Left cardiac atrium (tissue), 4 donors: ENCODE measurements around the gene C15orf40. TPM values are rescaled to one million over a fixed set of nuclear protein-coding genes. Genes with fewer than 3 reads are reported as not detected.
A peak's percentile ranks its signal among the peaks of the same experiment; 100 is the strongest.

Source experiments
- ATAC-seq, 2 donors: fragments of 200-7000 bp; cut with Tn5 transposase; one replicate each; pipeline ENCODE4 v1.9.1; 2020; ENCODE audit warnings: mild to moderate bottlenecking in 2 of 2, moderate library complexity in 2 of 2
- DNase-seq: peaks from one replicate; pipeline ENCODE4 v3.0.0-alpha.2; 2020
- intact Hi-C, 2 donors: fragments of 100-400 bp; cut with DNase I; formaldehyde crosslinking; loops; one replicate each; pipeline versions ENCODE4 v1.14.1 to v1.15.1; 2022 to 2023
- total RNA-seq, 2 donors: library from RNA; stranded (reverse); fragmentation: NEBNext Ultra II Directional; extraction: Animal tissue kit (Norgen Biotek cat#: 25700); gene quantifications; one replicate each; pipeline ENCODE4 v1.2.1, GENCODE V29; 2021
- donor health status: DM: no; HTN: yes; CAD: no.
- donor health status: DM: no; HTN: yes; CAD: no; lungs with severe emphysema.
- donor health status: DM: yes; HTN: yes; CAD: no.
- donor health status: Dilated cardiomyopathy.

Gene C15orf40
- total RNA-seq, 2 donors from 2014 or later: 10.9 to 13.4 TPM

DNA sequence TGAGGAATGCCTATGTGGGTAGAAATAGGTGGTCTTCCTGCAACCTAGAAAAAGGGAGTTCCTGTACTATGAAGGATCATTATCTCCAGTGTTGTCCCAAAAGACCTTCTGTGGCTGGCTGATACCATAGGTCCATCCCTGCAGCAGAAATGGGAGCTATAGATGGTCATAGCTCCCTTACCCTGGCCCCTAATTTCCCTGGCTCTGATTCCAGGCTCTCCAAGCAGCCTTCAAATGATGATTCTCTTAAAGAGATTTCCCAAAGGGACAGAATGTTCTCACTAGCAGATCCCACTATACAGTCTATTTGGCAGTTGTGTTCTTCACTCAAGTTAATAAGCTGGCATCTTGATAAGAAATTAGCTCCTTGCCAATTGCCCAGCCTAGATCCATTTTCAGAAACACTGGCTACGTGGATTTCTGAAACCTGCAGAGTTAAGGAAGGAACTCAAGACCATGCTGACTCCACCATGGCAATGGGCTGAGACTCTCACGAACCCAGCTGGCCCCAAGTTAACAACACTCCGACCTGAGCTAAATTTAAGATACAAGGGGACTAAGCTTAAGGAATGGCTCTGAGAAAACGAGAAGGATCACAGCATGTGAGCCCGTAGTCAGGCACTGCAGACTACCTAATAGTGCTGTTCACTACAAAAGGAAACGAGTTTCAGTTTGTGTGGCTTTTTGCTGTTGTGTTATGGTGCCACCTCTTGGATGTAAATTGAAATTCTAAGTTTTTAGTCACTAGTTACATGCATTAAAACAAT is 11.4 kb downstream of the C15orf40 start:
- ATAC-seq (peak; percentile 78 to 79), DNase-seq (no peak)
- intact Hi-C loops: loop anchor here (2.0 to 10.0 kb wide), 2 partner anchors 149 to 155 kb away; no protein-coding TSS in a partner anchor

DNA sequence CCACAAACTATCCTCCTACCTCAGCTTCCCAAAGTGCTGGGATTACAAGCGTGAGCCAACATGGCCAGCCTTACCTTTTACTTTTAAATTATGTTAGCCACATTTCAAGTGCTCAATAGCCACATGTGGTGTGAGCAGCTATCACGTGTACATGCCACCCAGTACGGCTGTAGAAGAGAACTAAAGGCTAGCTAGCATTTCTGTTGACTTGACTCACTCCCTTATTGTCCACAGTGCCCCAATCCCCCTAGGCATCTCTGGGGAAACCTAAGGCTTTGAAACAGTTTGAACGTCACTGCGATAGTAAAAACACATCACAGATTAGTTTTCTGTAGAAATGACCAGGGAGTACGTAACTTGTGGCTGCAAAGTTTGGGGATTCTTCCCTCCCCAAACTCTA is 12.0 kb downstream of the C15orf40 start:
- no peak for DNase-seq
- intact Hi-C loops: no loop called here
- no peak for ATAC-seq

DNA sequence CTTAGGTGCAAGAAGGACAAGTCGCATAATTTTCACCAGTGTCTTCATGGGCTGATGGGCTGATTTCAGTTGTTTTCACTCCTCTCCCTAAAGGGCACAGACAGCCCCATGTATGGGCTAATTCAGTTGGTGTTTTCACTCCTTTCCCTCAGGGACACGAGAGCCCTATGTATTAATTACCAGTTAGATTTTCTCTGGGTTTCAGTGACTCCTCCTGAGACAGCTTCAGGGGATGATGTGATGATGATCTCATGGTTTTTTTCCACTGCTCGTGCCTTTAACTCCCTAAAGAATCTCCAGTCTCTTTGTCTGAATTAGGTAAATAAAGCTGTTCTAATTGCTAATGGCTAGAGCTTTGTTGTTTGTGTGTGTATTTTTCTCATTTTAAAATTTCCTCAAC is 15.5 kb downstream of the C15orf40 start:
- ATAC-seq: no peak
- intact Hi-C loops: no loop called here
- no peak for DNase-seq

DNA sequence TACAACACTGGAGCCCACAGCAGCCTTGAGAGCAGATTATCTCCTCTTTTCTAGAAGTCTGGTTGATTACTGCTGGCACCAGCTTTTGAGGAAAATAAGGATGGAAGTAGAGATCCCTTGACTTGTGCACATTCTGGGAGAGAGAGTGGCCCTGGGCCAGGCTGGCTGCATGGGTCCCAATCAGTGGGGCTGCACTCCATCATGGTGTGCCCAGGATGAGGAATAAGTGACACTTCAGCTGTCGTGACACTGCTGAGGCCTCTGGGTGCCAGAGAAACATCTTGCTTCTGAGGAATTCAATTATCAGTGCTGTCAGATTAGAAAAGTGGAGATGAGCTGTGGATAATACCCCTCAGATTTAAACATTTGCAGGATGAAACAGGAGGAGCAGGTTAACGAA is 16.4 kb downstream of the C15orf40 start:
- DNase-seq (no peak), ATAC-seq (no peak)
- intact Hi-C loops: no loop called here

DNA sequence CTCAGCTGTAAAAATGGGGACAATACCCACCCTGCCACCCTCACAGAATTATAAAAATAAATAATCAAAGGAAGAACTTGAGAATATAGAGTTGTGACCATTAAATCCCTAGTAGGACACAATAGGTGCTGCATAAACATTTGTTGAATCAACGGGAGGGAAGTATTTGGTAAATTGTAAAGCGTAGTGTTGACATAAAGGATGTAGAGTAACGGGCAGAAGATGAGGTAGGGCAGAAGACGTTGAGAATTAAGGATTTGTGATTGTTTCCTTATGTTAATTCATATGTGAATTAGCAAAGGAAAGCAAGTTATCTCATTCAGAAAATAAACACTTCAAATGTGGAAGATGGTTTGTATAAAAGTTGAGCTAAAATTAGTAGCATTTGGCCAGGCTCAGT is 18.3 kb downstream of the C15orf40 start:
- DNase-seq (no peak), ATAC-seq (no peak)
- intact Hi-C loops: no loop called here

DNA sequence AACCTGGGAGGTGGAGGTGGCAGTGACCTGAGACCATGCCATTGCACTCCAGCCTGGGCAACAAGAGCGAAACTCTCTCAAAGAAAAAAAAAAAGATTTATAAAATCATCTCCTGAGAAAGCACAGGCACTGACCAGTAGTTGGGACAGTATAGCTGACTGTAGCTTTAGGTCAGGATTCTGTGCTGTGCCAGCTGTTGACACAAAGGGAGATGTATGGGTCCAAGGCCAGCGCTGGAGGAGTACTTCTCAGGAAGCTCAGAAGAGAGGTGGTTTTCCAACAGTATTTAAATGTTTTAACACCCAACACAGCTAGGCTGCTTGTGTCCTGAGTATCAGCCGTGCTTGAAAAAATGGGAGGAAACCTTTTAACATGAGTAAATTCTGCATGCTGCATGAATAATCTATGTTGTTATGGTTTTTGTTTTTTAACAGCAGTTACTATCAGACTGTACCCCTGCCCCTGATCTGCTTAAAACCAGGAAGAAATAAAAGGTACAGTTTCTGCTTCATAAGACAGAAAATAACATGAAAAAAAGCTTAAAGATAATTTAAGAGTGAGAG is 18.9 kb downstream of the C15orf40 start:
- ATAC-seq: no peak
- no peak for DNase-seq
- intact Hi-C loops: no loop called here

DNA sequence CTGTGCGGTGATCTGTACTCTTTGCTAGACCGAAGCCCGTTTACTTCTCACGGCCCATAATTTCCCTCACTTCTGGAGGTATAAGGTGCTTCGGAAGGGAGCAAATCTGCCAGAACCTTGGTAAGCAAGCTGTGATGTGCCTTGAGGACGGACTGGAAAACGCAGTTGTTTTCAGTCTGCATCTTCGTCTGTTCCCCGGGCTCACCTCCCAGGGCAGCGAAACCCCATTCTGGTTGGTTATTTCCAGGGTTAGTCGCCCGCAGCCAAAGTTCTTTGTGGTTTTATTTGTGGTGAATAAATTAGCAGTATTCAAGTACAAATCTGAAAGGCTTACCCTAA is 25.0 kb downstream of the C15orf40 start:
- intact Hi-C loops: no loop called here
- DNase-seq (no peak), ATAC-seq (peak; percentile 9 to 16)

DNA sequence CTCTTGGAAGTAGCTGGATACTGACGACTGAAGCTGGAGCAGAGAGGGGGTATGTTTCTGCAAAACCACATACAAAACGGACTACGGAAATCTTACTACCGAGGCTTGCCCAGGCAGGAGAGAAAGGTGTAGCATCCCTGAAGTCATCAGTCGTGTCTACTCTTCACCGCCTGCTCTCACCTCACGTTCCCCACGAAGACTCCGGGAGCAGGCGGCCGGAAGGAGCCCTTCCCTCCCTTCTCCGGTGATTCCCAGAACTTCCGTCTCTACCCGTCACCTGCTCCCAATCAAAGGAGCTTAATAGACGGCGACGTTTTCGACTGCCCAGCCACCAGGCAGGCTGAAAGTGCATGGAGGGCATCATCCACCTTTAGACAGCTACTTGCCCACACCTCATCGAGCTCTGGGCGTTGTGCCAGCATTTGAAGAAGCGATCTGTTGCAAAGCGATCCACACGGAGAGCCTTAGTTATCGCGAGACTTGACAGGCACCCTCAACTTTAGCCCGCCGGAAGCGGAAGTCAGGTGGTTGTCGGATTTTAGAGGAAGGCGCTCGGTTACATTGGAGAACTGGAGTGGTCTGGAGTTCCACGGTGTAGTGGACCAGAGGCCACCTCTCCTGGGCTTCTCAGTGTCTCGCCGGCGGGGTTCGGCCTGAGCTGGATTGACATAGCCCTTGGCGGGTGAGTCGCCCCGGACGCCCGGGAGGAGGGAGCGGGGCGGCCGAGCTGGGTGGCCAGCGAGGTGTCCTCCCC is 25.6 kb downstream of the C15orf40 start, which contains the start of gene RAMAC:
TSS of gene RAMAC (plus strand) at position 523 of the 754 bp plus-strand sequence. CDS start 2,809 bp downstream, outside the sequence.
- ATAC-seq (peak; percentile 98), DNase-seq (peak; percentile 94)
- intact Hi-C loops: no loop called here

DNA sequence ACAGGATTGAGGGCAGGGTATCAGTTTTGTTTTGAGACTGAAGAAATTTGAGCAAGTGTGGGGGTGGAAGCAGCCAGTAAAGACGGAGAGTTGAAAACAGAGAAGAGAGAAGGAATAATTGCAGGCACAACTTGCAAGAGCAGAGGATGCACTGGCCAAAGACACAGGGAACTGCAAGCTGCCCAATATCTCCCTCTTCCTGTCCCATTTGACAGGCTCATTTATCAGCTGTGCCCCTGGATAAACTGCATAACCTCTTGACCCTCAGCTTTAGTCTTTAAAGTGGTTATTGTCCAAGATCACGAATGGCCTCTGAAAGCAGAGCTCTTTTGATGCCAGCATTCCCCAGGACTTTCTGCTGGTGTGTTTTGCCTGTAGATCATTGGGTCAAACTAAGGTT is 30.5 kb downstream of the C15orf40 start:
- intact Hi-C loops: no loop called here
- ATAC-seq (no peak), DNase-seq (no peak)

DNA sequence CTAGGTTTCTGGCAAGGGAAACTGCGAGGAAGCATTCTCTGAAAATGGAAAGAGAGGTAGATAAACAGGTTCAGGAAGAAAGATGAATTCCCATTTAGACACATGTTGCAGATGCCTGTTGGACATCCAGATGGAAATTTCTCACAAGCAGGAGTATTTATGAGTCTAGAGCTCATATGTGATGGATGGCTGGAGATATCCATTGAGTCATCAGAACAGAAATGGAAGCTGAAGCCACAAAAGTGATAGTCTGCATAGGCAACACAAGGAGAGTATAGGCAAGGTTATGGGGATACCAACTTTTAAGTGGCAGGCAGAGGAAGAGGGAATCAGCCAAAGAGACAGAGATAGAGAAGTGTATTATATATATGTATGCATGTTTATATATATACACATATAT is 31.7 kb downstream of the C15orf40 start:
- DNase-seq: no peak
- intact Hi-C loops: no loop called here
- ATAC-seq: no peak

DNA sequence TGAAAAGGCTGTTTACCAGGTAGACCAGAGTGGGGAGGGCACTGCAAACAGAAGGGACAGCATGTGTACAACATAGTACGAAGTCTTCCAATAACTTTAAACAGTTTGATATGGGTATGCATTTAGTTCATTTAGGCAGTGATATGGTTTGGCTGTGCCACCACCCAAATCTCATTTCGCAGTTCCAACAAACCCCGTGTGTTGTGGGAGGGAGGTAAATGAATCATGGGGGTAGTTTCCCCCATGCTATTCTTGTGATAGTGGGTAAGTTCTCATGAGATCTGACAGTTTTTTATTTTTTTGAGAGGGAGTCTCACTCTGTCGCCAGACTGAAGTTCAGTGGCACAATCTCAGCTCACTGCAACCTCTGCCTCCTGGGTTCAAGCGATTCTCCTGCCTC is 33.0 kb downstream of the C15orf40 start:
- ATAC-seq (no peak), DNase-seq (no peak)
- intact Hi-C loops: no loop called here

DNA sequence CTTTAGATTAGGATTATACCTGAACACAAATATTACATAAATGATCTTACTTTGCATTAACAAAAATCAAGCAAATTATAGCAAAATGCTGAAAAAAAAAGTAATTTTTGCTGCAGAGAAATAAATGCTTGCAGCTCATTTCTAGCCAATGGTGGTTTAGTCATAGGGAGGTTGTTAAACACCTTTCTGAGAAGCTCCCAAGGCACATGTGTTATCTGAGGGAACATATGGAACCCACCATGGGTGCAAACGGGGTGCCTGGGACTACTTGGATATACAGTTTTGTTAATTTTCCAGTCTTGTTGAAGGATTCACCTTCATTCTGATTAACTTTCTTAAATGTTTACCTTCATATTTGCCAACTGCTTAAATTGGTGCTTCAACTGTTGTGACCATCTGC is 34.4 kb downstream of the C15orf40 start:
- ATAC-seq (no peak), DNase-seq (no peak)
- intact Hi-C loops: no loop called here

DNA sequence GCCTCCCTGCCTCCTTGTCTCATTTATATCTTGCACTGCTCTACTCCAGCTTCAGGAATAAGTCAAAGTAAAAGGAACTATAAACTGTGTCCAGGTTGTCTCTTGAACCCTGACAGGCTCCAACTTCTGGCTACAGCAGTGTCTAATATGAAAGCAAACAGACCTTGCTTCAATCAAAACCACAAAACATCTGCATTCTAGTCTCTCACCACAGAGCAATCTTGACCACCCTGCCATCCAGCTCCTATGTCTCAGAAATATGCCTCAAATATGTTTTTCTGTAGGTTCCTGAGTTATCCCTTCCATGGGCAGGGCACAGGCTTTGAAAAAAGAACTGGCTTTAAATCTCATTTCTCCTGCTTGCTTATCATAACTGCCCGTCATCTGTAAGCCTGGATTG is 38.4 kb downstream of the C15orf40 start:
- intact Hi-C loops: no loop called here
- ATAC-seq (no peak), DNase-seq (no peak)

DNA sequence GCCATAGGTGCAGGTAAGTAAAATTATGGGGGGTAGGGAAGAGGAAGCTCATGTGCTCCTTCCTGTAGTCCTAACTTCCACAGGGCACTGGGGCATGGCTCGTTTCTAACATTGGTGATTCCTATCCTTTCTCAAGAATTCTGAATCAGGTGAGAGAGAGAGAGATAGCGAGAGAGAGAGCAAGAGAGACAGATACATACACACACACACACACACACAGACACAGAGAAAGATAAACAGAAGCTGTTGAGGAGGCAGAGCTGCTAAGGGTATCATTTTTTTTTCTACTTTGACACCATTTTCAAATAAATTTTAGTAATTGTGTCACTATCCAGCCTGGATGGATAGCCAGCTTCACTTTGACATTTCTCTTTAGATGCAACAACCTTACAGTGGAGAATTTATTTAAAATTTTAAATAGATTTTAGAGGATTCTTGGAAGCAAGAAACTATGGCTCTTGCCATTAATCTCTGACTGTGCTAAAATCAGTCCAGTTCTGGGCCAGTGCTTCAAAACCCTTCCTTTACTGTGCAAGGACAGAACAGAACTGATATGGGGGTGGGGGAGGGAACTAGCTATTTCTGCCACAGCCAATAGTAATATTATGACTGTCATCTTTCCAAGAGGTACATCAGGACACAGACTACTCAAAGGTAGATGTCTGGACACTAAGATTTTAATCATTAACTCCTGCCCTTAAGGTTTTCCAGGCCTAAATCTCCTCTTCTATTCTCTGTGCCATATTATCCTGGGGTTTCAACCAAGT is 40.0 kb downstream of the C15orf40 start:
- intact Hi-C loops: no loop called here
- peak in 1 of 2 donors; percentile 23 for ATAC-seq
- no peak for DNase-seq

DNA sequence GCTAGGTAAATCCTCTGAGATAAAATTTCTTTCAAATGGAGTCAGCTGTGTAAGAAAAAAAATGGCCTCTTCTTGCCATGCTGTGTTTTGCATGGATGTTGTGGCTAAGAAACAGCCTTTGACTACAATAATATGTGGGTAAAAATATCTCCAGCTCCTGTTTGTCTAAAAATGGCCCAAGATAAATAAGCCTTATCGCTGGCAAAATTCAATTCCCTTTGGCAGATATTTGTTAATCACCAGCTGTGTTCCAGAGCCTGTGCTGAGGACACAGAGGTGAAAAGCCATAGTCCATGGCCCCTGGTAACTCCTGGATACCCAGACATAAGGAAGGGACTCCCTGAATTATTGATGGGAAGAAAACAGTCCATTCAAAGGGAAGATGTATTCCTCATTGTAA is 40.7 kb downstream of the C15orf40 start:
- intact Hi-C loops: no loop called here

DNA sequence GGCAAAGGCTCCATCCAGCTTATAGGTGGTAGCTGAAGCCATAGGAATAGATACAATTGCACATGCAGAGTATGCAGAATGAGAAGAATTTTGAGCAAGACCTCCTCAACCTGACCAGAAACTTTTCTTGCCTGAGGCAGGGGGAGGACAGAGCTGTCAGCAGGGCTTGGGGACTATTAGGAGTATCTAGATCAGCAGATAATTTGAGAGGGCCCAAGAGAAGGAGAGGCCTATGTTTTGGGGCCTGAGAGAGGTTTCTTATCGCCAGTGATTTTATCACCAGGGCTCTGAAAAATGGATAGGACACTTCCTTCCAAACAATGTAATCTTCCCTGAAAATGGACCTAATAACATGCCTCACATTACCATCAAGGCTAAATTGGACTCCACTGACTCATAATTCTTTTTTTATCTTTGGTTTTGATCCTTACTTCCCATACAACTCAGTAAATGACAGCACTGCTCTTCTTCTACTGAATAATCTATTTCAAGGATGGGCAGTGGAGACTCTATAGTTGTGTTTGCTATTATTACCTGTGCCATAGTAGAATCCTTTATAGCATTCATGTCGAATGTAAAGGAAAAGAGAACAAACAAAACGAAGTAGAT is 41.3 kb downstream of the C15orf40 start:
- intact Hi-C loops: no loop called here
- DNase-seq: no peak
- no peak for ATAC-seq

More for the DNA sequence above, 40.7 kb downstream of the C15orf40 start:
- DNase-seq (no peak), ATAC-seq (peak in 1 of 2 donors; percentile 34)

DNA sequence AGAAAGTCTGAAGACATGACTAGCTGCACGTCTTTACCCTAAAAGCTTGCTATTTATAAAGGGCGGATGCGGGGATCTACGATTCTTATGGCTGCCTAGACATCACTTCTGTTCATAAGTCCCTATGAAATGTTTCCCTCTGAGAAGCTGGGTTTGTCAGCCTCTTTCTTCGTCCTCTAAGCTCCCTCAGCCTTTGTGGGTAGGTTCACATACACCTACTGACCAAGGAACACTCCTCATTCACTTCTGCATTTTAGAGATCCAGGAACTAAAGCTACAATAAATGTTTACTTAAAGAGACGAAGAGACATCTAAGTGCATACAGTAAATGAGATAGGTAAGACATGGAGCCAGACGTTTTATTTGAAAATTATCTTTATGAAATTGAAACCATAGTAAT is 42.1 kb downstream of the C15orf40 start:
- intact Hi-C loops: no loop called here
- ATAC-seq (no peak), DNase-seq (no peak)

DNA sequence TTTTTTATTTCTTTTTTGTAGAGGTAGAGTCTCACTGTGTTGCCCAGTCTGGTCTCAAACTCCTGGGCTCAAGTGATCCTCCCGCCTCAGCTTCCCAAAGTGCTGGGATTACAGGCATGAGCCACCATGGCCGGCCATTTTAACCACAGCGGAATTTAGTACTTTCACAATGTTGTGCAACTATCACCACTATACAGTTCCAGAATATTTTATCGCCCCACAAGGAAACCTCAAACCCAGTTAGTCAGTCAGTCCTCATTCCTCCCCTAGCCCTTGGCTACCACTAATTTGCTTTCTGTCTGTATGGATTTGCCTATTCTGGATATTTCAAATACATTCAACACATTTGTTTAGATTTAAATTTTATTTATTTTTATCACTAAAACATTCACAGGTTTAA is 43.4 kb downstream of the C15orf40 start:
- intact Hi-C loops: no loop called here

DNA sequence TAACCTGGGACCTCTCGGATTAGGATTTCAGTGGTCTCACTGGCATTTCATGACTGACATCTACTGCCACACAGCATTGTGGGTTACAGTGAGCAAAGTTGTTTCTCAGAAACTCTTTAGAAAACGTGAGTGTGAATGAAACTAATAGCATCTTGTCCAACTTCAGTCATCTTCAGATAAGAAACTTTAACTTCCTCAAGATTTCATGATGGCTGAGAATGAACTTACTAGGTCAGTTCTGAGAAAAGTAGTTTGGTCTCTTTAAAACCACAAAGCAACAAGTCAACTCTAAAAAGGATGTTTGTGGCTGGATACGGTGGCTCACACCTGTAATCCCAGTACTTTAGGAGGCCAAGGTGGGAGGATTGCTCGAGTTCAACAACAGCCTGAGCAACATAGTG is 44.8 kb downstream of the C15orf40 start:
- DNase-seq: no peak
- intact Hi-C loops: no loop called here
- ATAC-seq: no peak

More for the DNA sequence above, 43.4 kb downstream of the C15orf40 start:
- DNase-seq (no peak), ATAC-seq (no peak)
